Heart left ventricle (tissue), 13 donors: Measurements from ENCODE around the gene EPDR1.

Source experiments
- POLR2A ChIP-seq, 2 donors: fragments of 450-650 bp; IDR thresholded peaks; one replicate each; pipeline ENCODE4 v1.6.1; 2017; ENCODE audit warnings: antibody characterized with exemption in 2 of 2, mild to moderate bottlenecking in 2 of 2, moderate library complexity in 2 of 2
- TF ChIP-seq, protein P1 (sequence below), 12 donors: fragments of 200-600 bp; sonication (generic) in 4 of 12; IDR thresholded peaks; one replicate each; pipeline versions ENCODE4 v1.5.0 to v1.8.0; 2018 to 2022; ENCODE audit warnings: antibody characterized with exemption in 12 of 12, mild to moderate bottlenecking in 5 of 12
- donor health status: ischemic (EF 13 %, LVEDD 7.1; RV severe dilation, severe dysfunction).
- donor health status: DM: no; HTN: yes; CAD: no.
- donor health status: DM: no; HTN: no; CAD: no.
- donor health status: ischemic (EF 25% LVEDD 6.9; RV normal size, moderate dysfunction).
- donor health status: ischemic (EF 25% LVEDD 5.7; RV mildly dilated, moderate dysfunction).
- donor health status: ischemic (EF 35%, LVEDD 5.7; RV mildly dilated, moderate dysfunction).
- donor health status: nonischemic (EF 11% LVEDD 7.7; RV severe dilation, severe dysfunction).
- donor health status: DM: yes; HTN: yes; CAD: no.
- donor health status: PGD.
- donor health status: ischemic (EF 29% LVEDD 5.4; RV normal size, mild dysfunction).
- donor health status: nonischemic (EF 23%, LVEDD 6.1; RV moderate dilation, normal function).

DNA sequence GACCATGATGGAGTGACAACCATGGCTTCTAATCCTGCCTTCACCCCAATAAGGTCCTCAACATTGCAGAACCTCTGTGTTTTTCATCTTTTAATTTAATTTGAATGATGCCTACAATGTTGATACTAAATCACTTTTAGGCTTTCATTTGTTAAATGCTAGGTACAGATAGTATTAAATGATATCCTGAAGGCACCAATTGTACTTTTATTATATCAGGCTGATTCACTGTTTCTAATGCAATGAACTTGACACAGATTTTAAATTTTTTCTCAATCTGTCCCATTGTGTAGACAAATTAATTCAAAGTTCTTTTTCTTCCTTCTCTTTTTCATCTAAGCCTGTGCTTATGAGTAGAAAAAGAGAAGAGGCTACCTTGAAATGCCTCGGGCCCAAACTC, 5.2 kb downstream of the EPDR1 start:
- TF ChIP-seq, protein P1, sequence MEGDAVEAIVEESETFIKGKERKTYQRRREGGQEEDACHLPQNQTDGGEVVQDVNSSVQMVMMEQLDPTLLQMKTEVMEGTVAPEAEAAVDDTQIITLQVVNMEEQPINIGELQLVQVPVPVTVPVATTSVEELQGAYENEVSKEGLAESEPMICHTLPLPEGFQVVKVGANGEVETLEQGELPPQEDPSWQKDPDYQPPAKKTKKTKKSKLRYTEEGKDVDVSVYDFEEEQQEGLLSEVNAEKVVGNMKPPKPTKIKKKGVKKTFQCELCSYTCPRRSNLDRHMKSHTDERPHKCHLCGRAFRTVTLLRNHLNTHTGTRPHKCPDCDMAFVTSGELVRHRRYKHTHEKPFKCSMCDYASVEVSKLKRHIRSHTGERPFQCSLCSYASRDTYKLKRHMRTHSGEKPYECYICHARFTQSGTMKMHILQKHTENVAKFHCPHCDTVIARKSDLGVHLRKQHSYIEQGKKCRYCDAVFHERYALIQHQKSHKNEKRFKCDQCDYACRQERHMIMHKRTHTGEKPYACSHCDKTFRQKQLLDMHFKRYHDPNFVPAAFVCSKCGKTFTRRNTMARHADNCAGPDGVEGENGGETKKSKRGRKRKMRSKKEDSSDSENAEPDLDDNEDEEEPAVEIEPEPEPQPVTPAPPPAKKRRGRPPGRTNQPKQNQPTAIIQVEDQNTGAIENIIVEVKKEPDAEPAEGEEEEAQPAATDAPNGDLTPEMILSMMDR (IDR thresholded peaks at IDR 0.05): no peak
- no peak for TF ChIP-seq POLR2A (IDR thresholded peaks at IDR 0.05)
